OCI-LY3 (cell line): ENCODE data around the gene SRP19.

Source experiments
- H2AFZ ChIP-seq: fragments of 200-600, 300-600 bp; shearing (Covaris generic); 2 replicates; pipeline ENCODE4 v1.6.0; 2014; ENCODE audit warnings: antibody characterized with exemption, low read depth, low read length
- H3K27ac ChIP-seq: fragments of 200-600, 300-600 bp; sonication (generic); 2 replicates; pipeline ENCODE4 v1.5.1; 2014; ENCODE audit warnings: mild to moderate bottlenecking, low read length, moderate library complexity, mixed read lengths
- H3K27me3 ChIP-seq: fragments of 200-600, 300-600 bp; sonication (generic); 2 replicates; pipeline ENCODE4 v1.6.1; 2014; ENCODE audit warnings: low read depth, low read length, mixed read lengths
- H3K36me3 ChIP-seq: fragments of 200-600, 300-600 bp; sonication (generic); replicated peaks from 2 replicates; pipeline ENCODE3; 2014; ENCODE audit warnings: low read depth, low read length, mixed read lengths
- H3K4me1 ChIP-seq: fragments of 300-600, 200-600 bp; sonication (generic); 2 replicates; pipeline ENCODE4 v1.6.1; 2014; ENCODE audit warnings: low read length, mixed read lengths
- H3K4me2 ChIP-seq: fragments of 200-600, 300-600 bp; sonication (generic); 2 replicates; pipeline ENCODE4 v1.6.1; 2014; ENCODE audit warnings: low read length, mixed read lengths
- H3K4me3 ChIP-seq: fragments of 300-600, 200-600 bp; sonication (generic); 2 replicates; pipeline ENCODE4 v1.5.1; 2014; ENCODE audit warnings: antibody characterized with exemption, mild to moderate bottlenecking, low read length, moderate library complexity
- H3K79me2 ChIP-seq: fragments of 300-600, 200-600 bp; shearing (Covaris generic); 2 replicates; pipeline ENCODE4 v1.6.1; 2014; ENCODE audit warnings: mild to moderate bottlenecking, low read length, mixed read lengths
- H3K9ac ChIP-seq: fragments of 300-600, 200-600 bp; shearing (Covaris generic); 2 replicates; pipeline ENCODE4 v1.6.0; 2014; ENCODE audit warnings: mild to moderate bottlenecking, low read length, moderate library complexity
- H3K9me3 ChIP-seq: fragments of 200-600, 300-600 bp; shearing (Covaris generic); 2 replicates; pipeline ENCODE4 v1.6.1; 2014; ENCODE audit warnings: low read length, mixed read lengths; ENCODE audit not compliant: insufficient read depth
- H4K20me1 ChIP-seq: fragments of 200-600, 300-600 bp; sonication (generic); 2 replicates; pipeline ENCODE4 v1.6.1; 2016; ENCODE audit warnings: low read length, mixed read lengths; ENCODE audit not compliant: insufficient read depth
- CTCF ChIP-seq: fragments of 200-600, 300-600 bp; sonication (generic); IDR thresholded peaks from 2 replicates; pipeline ENCODE4 v1.5.1; 2014; ENCODE audit warnings: antibody characterized with exemption, low read length, low read depth
- EZH2phosphoT487 ChIP-seq: fragments of 200-600 bp; shearing (Covaris generic); IDR thresholded peaks from 2 replicates; pipeline ENCODE4 v1.6.1; 2018; ENCODE audit warnings: antibody characterized with exemption, mixed run types, low read depth

The SRP19 gene

GRCh38 chr5:112833971-112834370, 27.1 kb upstream of the SRP19 start:
- TF ChIP-seq EZH2phosphoT487 (no peak), CTCF (no peak)
- H3K9ac ChIP-seq: no peak overlapping the region
- no peak overlapping the region for H3K4me3 ChIP-seq
- no peaks in the 10 kb centered on the region for H4K20me1 ChIP-seq
- no peaks in the 10 kb centered on the region for H3K36me3 ChIP-seq
- no peaks in the 10 kb centered on the region for H3K9me3 ChIP-seq
- no peak overlapping the region for H3K27ac ChIP-seq
- no peaks in the 10 kb centered on the region for H3K27me3 ChIP-seq
- H3K4me2 ChIP-seq: no peak overlapping the region
- H3K79me2 ChIP-seq: no peaks in the 10 kb centered on the region
- no peak overlapping the region for H2AFZ ChIP-seq
- no peaks in the 10 kb centered on the region for H3K4me1 ChIP-seq

GRCh38 chr5:112844489-112844888, 16.6 kb upstream of the SRP19 start:
- H4K20me1 ChIP-seq: no peaks in the 10 kb centered on the region
- H3K27me3 ChIP-seq: no peaks in the 10 kb centered on the region
- H3K27ac ChIP-seq: no peak overlapping the region
- no peaks in the 10 kb centered on the region for H3K36me3 ChIP-seq
- no peak overlapping the region for H3K9ac ChIP-seq
- no peak overlapping the region for H3K4me3 ChIP-seq
- no peaks in the 10 kb centered on the region for H3K9me3 ChIP-seq
- H3K4me1 ChIP-seq: peaks cover 15% of the 10 kb centered on the region
- TF ChIP-seq CTCF (no peak), EZH2phosphoT487 (no peak)
- H2AFZ ChIP-seq: no peak overlapping the region
- no peaks in the 10 kb centered on the region for H3K79me2 ChIP-seq
- H3K4me2 ChIP-seq: no peak overlapping the region

GRCh38 chr5:112846556-112846955, 14.5 kb upstream of the SRP19 start:
- H3K9ac ChIP-seq: no peak overlapping the region
- no peak for TF ChIP-seq CTCF
- TF ChIP-seq EZH2phosphoT487: no peak

GRCh38 chr5:112847306-112847705, 13.8 kb upstream of the SRP19 start:
- TF ChIP-seq EZH2phosphoT487 (no peak), CTCF (no peak)
- H3K79me2 ChIP-seq: no peaks in the 10 kb centered on the region
- no peaks in the 10 kb centered on the region for H4K20me1 ChIP-seq
- H3K9me3 ChIP-seq: no peaks in the 10 kb centered on the region
- H3K27ac ChIP-seq: no peak overlapping the region
- no peaks in the 10 kb centered on the region for H3K36me3 ChIP-seq
- H3K4me2 ChIP-seq: no peak overlapping the region
- H2AFZ ChIP-seq: no peak overlapping the region
- H3K27me3 ChIP-seq: no peaks in the 10 kb centered on the region
- H3K9ac ChIP-seq: no peak overlapping the region
- peaks cover 18% of the 10 kb centered on the region for H3K4me1 ChIP-seq
- no peak overlapping the region for H3K4me3 ChIP-seq

More at GRCh38 chr5:112846556-112846955, 14.5 kb upstream of the SRP19 start:
- Histone ChIP-seq H3K27me3 (no peaks in the 10 kb centered on the region), H3K4me1 (peaks cover 18% of the 10 kb centered on the region), H3K4me3 (no peak overlapping the region), H3K27ac (no peak overlapping the region), H3K36me3 (no peaks in the 10 kb centered on the region), H3K4me2 (no peak overlapping the region), H3K79me2 (no peaks in the 10 kb centered on the region), H2AFZ (no peak overlapping the region), H4K20me1 (no peaks in the 10 kb centered on the region), H3K9me3 (no peaks in the 10 kb centered on the region)
